SK-N-SH treated with all-trans-retinoic acid at 6 μM for 48 hours (cell line): ENCODE data around the gene COL19A1.

Experiments used
- ARNTL ChIP-seq: fragments of 450-650 bp; formaldehyde crosslinking; IDR thresholded peaks from 2 replicates; pipeline ENCODE4 v1.5.0; 2020; ENCODE audit warnings: low read depth, mild to moderate bottlenecking, moderate library complexity, borderline replicate concordance
- CREB5 ChIP-seq: fragments of 250-450 bp; sonication (Bioruptor Pico); IDR thresholded peaks from 2 replicates; pipeline ENCODE4 v1.5.1; 2020; ENCODE audit warnings: low read depth, mild to moderate bottlenecking, moderate library complexity
- GLIS3 ChIP-seq: fragments of 250-450 bp; sonication (Bioruptor Pico); IDR thresholded peaks from 2 replicates; pipeline ENCODE4 v1.5.0; 2020; ENCODE audit warnings: mild to moderate bottlenecking, moderate library complexity
- ISL1 ChIP-seq: fragments of 250-450 bp; sonication (Bioruptor Pico); IDR thresholded peaks from 2 replicates; pipeline ENCODE4 v2.1.2; 2022; ENCODE audit warnings: mild to moderate bottlenecking, moderate library complexity
- PPARA ChIP-seq: fragments of 250-450 bp; sonication (Bioruptor Pico); IDR thresholded peaks from 2 replicates; pipeline ENCODE4 v1.5.0; 2020; ENCODE audit warnings: mild to moderate bottlenecking, borderline replicate concordance
- RARB ChIP-seq: fragments of 250-450 bp; sonication (Bioruptor Pico); IDR thresholded peaks from 2 replicates; pipeline ENCODE4 v1.8.0; 2021; ENCODE audit warnings: mild to moderate bottlenecking, moderate library complexity
- ZC3H10 ChIP-seq: fragments of 250-450 bp; sonication (Bioruptor Pico); IDR thresholded peaks from 2 replicates; pipeline ENCODE4 v1.5.1; 2021; ENCODE audit warnings: mild to moderate bottlenecking, moderate library complexity
- ZFP3 ChIP-seq: fragments of 250-450 bp; sonication (Bioruptor Pico); IDR thresholded peaks from 2 replicates; pipeline ENCODE4 v1.5.0; 2020; ENCODE audit warnings: mild to moderate bottlenecking, moderate library complexity
- ZFP30 ChIP-seq: fragments of 450-650 bp; formaldehyde crosslinking; IDR thresholded peaks from 2 replicates; pipeline ENCODE4 v1.5.0; 2022; ENCODE audit warnings: mild to moderate bottlenecking, moderate library complexity
- TF ChIP-seq, protein P1 (sequence below): fragments of 250-450 bp; sonication (Bioruptor Pico); IDR thresholded peaks from 2 replicates; pipeline ENCODE4 v1.8.0; 2020; ENCODE audit warnings: mild to moderate bottlenecking, moderate library complexity, borderline replicate concordance
- TF ChIP-seq, protein P2 (sequence below): fragments of 250-450 bp; sonication (Bioruptor Pico); IDR thresholded peaks from 2 replicates; pipeline ENCODE4 v1.8.0; 2021; ENCODE audit warnings: low read depth, mild to moderate bottlenecking, moderate library complexity, borderline replicate concordance

DNA sequence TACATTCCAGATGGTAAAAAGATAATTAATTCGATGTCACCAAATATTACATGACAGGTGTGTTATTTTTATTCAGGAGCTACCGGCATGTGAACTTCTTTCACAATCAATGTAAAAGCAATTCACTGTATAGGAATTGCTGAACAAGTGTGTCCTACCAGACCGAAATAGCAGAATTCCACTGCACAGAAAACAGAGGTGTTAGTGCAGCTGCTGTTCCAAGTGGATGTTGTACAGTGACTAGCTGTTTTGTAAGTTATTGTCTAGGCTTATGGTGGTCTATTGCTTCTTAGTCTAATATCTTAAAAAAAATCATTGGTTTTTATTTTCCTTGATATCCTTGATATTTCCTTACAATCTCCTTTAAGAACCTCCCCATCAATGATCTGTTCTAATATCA lies 107.4 kb downstream of the COL19A1 start:
- TF ChIP-seq, protein P1, sequence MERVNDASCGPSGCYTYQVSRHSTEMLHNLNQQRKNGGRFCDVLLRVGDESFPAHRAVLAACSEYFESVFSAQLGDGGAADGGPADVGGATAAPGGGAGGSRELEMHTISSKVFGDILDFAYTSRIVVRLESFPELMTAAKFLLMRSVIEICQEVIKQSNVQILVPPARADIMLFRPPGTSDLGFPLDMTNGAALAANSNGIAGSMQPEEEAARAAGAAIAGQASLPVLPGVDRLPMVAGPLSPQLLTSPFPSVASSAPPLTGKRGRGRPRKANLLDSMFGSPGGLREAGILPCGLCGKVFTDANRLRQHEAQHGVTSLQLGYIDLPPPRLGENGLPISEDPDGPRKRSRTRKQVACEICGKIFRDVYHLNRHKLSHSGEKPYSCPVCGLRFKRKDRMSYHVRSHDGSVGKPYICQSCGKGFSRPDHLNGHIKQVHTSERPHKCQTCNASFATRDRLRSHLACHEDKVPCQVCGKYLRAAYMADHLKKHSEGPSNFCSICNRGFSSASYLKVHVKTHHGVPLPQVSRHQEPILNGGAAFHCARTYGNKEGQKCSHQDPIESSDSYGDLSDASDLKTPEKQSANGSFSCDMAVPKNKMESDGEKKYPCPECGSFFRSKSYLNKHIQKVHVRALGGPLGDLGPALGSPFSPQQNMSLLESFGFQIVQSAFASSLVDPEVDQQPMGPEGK (CRISPR knock-in tag) = no peak
- TF ChIP-seq ISL1 (CRISPR knock-in tag) (no peak), ZC3H10 (CRISPR knock-in tag) (no peak), CREB5 (CRISPR knock-in tag) (no peak), RARB (no peak), GLIS3 (CRISPR knock-in tag) (no peak), ARNTL (CRISPR knock-in tag) (no peak), ZFP3 (no peak), PPARA (CRISPR knock-in tag) (no peak), ZFP30 (CRISPR knock-in tag) (no peak)
- TF ChIP-seq, protein P2, sequence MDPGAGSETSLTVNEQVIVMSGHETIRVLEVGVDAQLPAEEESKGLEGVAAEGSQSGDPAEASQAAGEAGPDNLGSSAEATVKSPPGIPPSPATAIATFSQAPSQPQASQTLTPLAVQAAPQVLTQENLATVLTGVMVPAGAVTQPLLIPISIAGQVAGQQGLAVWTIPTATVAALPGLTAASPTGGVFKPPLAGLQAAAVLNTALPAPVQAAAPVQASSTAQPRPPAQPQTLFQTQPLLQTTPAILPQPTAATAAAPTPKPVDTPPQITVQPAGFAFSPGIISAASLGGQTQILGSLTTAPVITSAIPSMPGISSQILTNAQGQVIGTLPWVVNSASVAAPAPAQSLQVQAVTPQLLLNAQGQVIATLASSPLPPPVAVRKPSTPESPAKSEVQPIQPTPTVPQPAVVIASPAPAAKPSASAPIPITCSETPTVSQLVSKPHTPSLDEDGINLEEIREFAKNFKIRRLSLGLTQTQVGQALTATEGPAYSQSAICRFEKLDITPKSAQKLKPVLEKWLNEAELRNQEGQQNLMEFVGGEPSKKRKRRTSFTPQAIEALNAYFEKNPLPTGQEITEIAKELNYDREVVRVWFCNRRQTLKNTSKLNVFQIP (CRISPR knock-in tag) = no peak
